ENCODE results near the gene TMEM115. TPM values are rescaled to one million over a fixed set of nuclear protein-coding genes. Genes with fewer than 3 reads are reported as not detected.

TMEM115 gene
- total and polyA plus RNA-seq, 2 of the 13 experiments (the other 11 are each of a cell fraction or from before 2014, with no cell fraction given) = 22.1 to 30.7 TPM

GRCh38 chr3:50324351-50325112 lies 34.8 kb downstream of the TMEM115 start (continued):
- TF ChIP-seq REXO4 (CRISPR knock-in tag; IDR thresholded peaks at IDR 0.05; ENCODE audit: borderline replicate concordance) = no peak
- no peak for TF ChIP-seq CREB1 (IDR thresholded peaks at IDR 0.05)
- TF ChIP-seq CREB1 (CRISPR knock-in tag; IDR thresholded peaks at IDR 0.05) = peak; percentile 50; the same call in 1 of the 2 replicates
- TF ChIP-seq ZSCAN22 (CRISPR knock-in tag; IDR thresholded peaks at IDR 0.05) = 0 out of 2 replicates have a peak, but pooled peaks have one; percentile 27
- no peak for TF ChIP-seq RORA (CRISPR knock-in tag; IDR thresholded peaks at IDR 0.05)
- TF ChIP-seq ZNF251 (CRISPR knock-in tag; IDR thresholded peaks at IDR 0.05) = no peak
- TF ChIP-seq, protein P1, sequence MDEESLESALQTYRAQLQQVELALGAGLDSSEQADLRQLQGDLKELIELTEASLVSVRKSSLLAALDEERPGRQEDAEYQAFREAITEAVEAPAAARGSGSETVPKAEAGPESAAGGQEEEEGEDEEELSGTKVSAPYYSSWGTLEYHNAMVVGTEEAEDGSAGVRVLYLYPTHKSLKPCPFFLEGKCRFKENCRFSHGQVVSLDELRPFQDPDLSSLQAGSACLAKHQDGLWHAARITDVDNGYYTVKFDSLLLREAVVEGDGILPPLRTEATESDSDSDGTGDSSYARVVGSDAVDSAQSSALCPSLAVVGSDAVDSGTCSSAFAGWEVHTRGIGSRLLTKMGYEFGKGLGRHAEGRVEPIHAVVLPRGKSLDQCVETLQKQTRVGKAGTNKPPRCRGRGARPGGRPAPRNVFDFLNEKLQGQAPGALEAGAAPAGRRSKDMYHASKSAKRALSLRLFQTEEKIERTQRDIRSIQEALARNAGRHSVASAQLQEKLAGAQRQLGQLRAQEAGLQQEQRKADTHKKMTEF (CRISPR knock-in tag; IDR thresholded peaks at IDR 0.05) = peak; percentile 48; the same call in 1 of the 2 replicates
- TF ChIP-seq PCBP2 (optimal IDR thresholded peaks at IDR 0.05; ENCODE audit: low read depth, low read length, poor library complexity, severe bottlenecking) = no peak
- TF ChIP-seq, protein P2, sequence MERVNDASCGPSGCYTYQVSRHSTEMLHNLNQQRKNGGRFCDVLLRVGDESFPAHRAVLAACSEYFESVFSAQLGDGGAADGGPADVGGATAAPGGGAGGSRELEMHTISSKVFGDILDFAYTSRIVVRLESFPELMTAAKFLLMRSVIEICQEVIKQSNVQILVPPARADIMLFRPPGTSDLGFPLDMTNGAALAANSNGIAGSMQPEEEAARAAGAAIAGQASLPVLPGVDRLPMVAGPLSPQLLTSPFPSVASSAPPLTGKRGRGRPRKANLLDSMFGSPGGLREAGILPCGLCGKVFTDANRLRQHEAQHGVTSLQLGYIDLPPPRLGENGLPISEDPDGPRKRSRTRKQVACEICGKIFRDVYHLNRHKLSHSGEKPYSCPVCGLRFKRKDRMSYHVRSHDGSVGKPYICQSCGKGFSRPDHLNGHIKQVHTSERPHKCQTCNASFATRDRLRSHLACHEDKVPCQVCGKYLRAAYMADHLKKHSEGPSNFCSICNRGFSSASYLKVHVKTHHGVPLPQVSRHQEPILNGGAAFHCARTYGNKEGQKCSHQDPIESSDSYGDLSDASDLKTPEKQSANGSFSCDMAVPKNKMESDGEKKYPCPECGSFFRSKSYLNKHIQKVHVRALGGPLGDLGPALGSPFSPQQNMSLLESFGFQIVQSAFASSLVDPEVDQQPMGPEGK (CRISPR knock-in tag; IDR thresholded peaks at IDR 0.05) = peak; percentile 95
- no peak for TF ChIP-seq ZNF512 (CRISPR knock-in tag; IDR thresholded peaks at IDR 0.05)
- TF ChIP-seq ZNF607 (CRISPR knock-in tag; IDR thresholded peaks at IDR 0.05; ENCODE audit: borderline replicate concordance) = no peak
- TF ChIP-seq ZNF232 (CRISPR knock-in tag; IDR thresholded peaks at IDR 0.05; ENCODE audit: borderline replicate concordance) = no peak
- TF ChIP-seq MEF2D (CRISPR knock-in tag; IDR thresholded peaks at IDR 0.05) = no peak
- TF ChIP-seq NONO (IDR thresholded peaks at IDR 0.05) = no peak
- TF ChIP-seq NONO (CRISPR knock-in tag; conservative IDR thresholded peaks at IDR 0.05) = no peak; the same call in 1 of the 2 replicates
- TF ChIP-seq, protein P3, sequence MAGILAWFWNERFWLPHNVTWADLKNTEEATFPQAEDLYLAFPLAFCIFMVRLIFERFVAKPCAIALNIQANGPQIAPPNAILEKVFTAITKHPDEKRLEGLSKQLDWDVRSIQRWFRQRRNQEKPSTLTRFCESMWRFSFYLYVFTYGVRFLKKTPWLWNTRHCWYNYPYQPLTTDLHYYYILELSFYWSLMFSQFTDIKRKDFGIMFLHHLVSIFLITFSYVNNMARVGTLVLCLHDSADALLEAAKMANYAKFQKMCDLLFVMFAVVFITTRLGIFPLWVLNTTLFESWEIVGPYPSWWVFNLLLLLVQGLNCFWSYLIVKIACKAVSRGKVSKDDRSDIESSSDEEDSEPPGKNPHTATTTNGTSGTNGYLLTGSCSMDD (CRISPR knock-in tag; IDR thresholded peaks at IDR 0.05) = no peak
- TF ChIP-seq NFIB (CRISPR knock-in tag; IDR thresholded peaks at IDR 0.05; ENCODE audit: borderline replicate concordance) = no peak
- 0 out of 2 replicates have a peak, but pooled peaks have one; percentile 24 for TF ChIP-seq ZSCAN25 (CRISPR knock-in tag; IDR thresholded peaks at IDR 0.05)
- no peak for TF ChIP-seq ZNF224 (CRISPR knock-in tag; IDR thresholded peaks at IDR 0.05)
- TF ChIP-seq THYN1 (CRISPR knock-in tag; IDR thresholded peaks at IDR 0.05; ENCODE audit: borderline replicate concordance, low read depth) = no peak
- TF ChIP-seq E2F5 (CRISPR knock-in tag; conservative IDR thresholded peaks at IDR 0.05) = no peak
- no peak for TF ChIP-seq ZNF7 (CRISPR knock-in tag; IDR thresholded peaks at IDR 0.05)

Measured in HepG2 (cell line).